Embryonic facial prominence (tissue), 1 donor: Measurements from ENCODE around the gene TMPRSS4.

Experiments
- DNase-seq: peaks from one replicate; pipeline ENCODE4 v3.0.0-alpha.2; 2016; ENCODE audit errors: extremely low spot score

Gene TMPRSS4

GRCh38 chr11:118076754-118077281 lies at the start of gene TMPRSS4:
Gene TMPRSS4, plus strand, starts transcription at chr11:118077078. Its CDS starts 225 bp downstream, at chr11:118077303.
- DNase-seq: no peak

GRCh38 chr11:118027694-118028093 lies 49.2 kb upstream of the TMPRSS4 start:
- no peak for DNase-seq

GRCh38 chr11:118028626-118029025 lies 48.3 kb upstream of the TMPRSS4 start:
- no peak for DNase-seq

GRCh38 chr11:118033443-118033842 lies 43.4 kb upstream of the TMPRSS4 start:
- DNase-seq: no peak

GRCh38 chr11:118042141-118042540 lies 34.7 kb upstream of the TMPRSS4 start:
- no peak for DNase-seq

- DNase-seq: no peak
Measured at GRCh38 chr11:118042796-118043195, 34.1 kb upstream of the TMPRSS4 start.

GRCh38 chr11:118045191-118045590 lies 31.7 kb upstream of the TMPRSS4 start:
- no peak for DNase-seq

GRCh38 chr11:118046051-118046963 lies 30.6 kb upstream of the TMPRSS4 start:
- no peak for DNase-seq

GRCh38 chr11:118046964-118047700 lies 29.7 kb upstream of the TMPRSS4 start:
- no peak for DNase-seq

- no peak for DNase-seq
Measured at GRCh38 chr11:118047749-118048148, 29.1 kb upstream of the TMPRSS4 start.

GRCh38 chr11:118048472-118049370 lies 28.2 kb upstream of the TMPRSS4 start:
- no peak for DNase-seq

- DNase-seq: no peak
Measured at GRCh38 chr11:118049771-118050170, 27.1 kb upstream of the TMPRSS4 start.

GRCh38 chr11:118050208-118050891 lies 26.5 kb upstream of the TMPRSS4 start:
- no peak for DNase-seq

GRCh38 chr11:118051136-118051610 lies 25.7 kb upstream of the TMPRSS4 start:
- DNase-seq: no peak

GRCh38 chr11:118051611-118052461 lies 25.0 kb upstream of the TMPRSS4 start:
- DNase-seq: no peak

GRCh38 chr11:118052581-118053206 lies 24.2 kb upstream of the TMPRSS4 start:
- DNase-seq: no peak

GRCh38 chr11:118054712-118055640 lies 21.9 kb upstream of the TMPRSS4 start:
- DNase-seq: no peak

- no peak for DNase-seq
Measured at GRCh38 chr11:118055966-118056365, 20.9 kb upstream of the TMPRSS4 start.
